ENCODE results near the gene CCDC85A. TPM values are rescaled to one million over a fixed set of nuclear protein-coding genes. Genes with fewer than 3 reads are reported as not detected.

The CCDC85A gene
- total RNA-seq, 2 donors from 2014 or later: 2.4 to 5.0 TPM

DNA sequence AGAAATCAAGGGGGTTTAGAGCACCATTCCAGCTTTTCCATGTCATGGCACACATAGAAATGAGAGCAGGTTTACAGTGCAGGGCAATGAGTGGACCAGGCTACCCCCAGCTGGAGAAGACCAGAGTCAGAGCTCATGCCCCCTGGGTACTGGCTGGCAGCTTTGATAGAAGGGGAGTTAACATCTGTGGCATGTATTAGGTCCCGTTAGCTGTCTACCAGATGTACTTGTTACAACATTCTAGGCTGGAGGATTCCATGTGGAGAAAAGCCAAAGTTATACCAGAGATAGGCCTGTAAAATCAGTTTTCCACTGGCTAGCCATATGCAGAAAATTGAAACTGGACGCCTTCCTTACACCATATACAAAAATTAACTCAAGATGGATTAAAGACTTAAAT lies 109.2 kb downstream of the CCDC85A start:
- no peak for DNase-seq (ENCODE audit: low spot score)
- Histone ChIP-seq H3K27me3 (no peaks in the 10 kb centered on the region), H3K4me1 (no peaks in the 10 kb centered on the region), H3K27ac (no peak overlapping the region), H3K4me3 (no peak overlapping the region), H3K9me3 (no peaks in the 10 kb centered on the region), H3K36me3 (no peaks in the 10 kb centered on the region)
- TF ChIP-seq, protein P1, sequence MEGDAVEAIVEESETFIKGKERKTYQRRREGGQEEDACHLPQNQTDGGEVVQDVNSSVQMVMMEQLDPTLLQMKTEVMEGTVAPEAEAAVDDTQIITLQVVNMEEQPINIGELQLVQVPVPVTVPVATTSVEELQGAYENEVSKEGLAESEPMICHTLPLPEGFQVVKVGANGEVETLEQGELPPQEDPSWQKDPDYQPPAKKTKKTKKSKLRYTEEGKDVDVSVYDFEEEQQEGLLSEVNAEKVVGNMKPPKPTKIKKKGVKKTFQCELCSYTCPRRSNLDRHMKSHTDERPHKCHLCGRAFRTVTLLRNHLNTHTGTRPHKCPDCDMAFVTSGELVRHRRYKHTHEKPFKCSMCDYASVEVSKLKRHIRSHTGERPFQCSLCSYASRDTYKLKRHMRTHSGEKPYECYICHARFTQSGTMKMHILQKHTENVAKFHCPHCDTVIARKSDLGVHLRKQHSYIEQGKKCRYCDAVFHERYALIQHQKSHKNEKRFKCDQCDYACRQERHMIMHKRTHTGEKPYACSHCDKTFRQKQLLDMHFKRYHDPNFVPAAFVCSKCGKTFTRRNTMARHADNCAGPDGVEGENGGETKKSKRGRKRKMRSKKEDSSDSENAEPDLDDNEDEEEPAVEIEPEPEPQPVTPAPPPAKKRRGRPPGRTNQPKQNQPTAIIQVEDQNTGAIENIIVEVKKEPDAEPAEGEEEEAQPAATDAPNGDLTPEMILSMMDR (IDR thresholded peaks at IDR 0.05): no peak

DNA sequence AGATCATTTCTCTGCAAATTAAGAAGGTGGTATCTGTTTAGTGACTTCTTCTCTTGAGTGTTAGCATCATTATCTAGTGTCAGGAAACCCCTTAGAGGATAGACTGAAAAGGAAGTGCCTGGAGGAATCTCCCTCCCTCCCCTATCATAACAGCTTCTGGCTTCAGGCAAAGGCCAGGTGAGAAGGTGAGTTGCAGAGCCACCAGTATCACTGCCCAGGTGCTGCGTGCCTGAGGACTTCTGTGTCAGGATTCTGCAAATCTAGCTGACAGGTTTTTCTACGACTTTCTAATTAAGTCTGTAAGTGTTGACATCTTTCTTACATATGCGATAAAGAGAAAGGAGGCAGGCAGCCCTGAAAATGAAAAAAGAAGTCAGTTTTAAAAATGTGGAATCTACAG lies 111.9 kb downstream of the CCDC85A start:
- no peak overlapping the region for H3K4me3 ChIP-seq
- no peak overlapping the region for H3K27ac ChIP-seq
- DNase-seq (ENCODE audit: low spot score): no peak
- TF ChIP-seq, protein P1 (IDR thresholded peaks at IDR 0.05): no peak
- H3K36me3 ChIP-seq: no peaks in the 10 kb centered on the region
- no peaks in the 10 kb centered on the region for H3K27me3 ChIP-seq
- H3K4me1 ChIP-seq: no peaks in the 10 kb centered on the region
- no peaks in the 10 kb centered on the region for H3K9me3 ChIP-seq

DNA sequence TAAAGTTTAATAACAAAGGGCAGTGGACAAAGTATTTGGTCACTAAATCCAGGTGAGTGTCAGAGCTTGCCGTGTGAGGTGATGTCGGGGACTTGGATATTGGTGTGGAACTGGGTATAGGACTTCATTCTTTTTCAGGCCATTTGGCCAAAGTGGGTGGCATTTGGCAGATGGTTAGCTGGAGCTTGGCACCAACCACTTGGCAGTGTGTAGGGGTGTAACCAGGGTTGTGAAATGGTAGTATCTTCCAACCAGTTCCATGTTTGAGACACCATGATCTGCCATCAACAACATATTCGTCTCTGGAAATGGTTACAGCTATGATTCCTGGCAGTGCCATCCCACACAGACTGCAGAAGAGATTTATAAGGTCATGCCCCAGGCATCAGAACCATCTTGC lies 113.9 kb downstream of the CCDC85A start:
- no peak for DNase-seq (ENCODE audit: low spot score)

DNA sequence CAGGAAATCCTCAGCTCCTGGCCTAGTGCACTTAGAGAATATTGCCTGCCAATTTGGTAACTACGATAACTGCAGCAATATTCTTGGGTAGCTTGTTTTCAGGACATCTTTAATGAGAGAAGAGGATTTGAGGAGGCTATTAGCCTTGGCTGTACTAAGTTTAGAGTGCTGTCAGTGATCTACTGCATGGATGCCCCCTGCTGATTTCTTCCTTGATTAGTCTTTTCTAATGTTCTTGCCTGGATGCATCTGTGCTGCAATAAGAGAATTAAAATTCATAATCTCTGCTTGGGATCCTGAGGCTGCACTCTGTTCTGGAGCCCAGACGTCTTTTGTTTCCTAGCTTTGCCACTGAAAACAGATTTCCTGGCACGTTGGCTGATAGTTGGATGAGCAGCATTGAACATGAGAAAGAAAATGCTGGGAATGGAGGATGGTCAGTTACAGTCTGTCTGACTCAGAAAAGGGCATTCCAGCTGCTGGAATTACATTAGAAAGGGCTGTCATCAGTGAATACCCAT lies 115.4 kb downstream of the CCDC85A start:
- Histone ChIP-seq H3K36me3 (no peaks in the 10 kb centered on the region), H3K9me3 (no peaks in the 10 kb centered on the region), H3K4me3 (no peak overlapping the region), H3K27me3 (no peaks in the 10 kb centered on the region), H3K27ac (no peak overlapping the region), H3K4me1 (no peaks in the 10 kb centered on the region)
- DNase-seq (ENCODE audit: low spot score): no peak
- TF ChIP-seq, protein P1 (IDR thresholded peaks at IDR 0.05): no peak

More for the DNA sequence above, 113.9 kb downstream of the CCDC85A start:
- TF ChIP-seq, protein P1 (IDR thresholded peaks at IDR 0.05): no peak
- H3K27me3 ChIP-seq: no peaks in the 10 kb centered on the region
- no peaks in the 10 kb centered on the region for H3K9me3 ChIP-seq
- no peak overlapping the region for H3K4me3 ChIP-seq
- H3K4me1 ChIP-seq: no peaks in the 10 kb centered on the region
- H3K36me3 ChIP-seq: no peaks in the 10 kb centered on the region
- no peak overlapping the region for H3K27ac ChIP-seq

DNA sequence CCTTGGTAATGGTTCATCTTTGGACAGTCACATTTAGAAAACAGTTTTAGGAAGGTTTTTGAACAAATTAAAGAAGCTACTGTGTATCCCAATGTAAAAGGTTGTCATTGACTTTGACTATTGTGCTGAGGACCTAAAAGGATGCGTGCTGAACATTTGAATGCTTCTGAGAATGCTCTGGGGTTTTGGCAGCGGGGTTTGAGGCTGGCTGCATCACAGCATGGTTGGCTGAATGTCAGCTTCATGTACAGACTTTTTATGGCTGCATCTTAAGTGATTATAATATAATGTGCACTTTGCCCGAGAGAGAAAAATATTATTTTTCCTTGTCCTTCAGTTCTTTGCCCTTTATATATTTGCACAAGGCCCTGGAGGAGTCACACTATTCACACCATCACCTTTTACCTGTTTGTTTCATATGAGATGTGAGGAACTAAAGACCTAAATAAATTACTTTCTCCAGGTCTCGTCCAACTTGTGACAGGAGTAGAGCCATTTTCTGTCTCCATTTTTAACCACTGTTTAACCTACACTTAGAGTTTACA lies 125.9 kb downstream of the CCDC85A start:
- Histone ChIP-seq H3K9me3 (no peaks in the 10 kb centered on the region), H3K4me3 (no peak overlapping the region), H3K36me3 (no peaks in the 10 kb centered on the region), H3K27me3 (no peaks in the 10 kb centered on the region), H3K4me1 (peaks cover 0 to 6% of the 10 kb centered on the region in 2 donors), H3K27ac (no peak overlapping the region)
- DNase-seq (ENCODE audit: low spot score): no peak
- TF ChIP-seq, protein P1 (IDR thresholded peaks at IDR 0.05): no peak

DNA sequence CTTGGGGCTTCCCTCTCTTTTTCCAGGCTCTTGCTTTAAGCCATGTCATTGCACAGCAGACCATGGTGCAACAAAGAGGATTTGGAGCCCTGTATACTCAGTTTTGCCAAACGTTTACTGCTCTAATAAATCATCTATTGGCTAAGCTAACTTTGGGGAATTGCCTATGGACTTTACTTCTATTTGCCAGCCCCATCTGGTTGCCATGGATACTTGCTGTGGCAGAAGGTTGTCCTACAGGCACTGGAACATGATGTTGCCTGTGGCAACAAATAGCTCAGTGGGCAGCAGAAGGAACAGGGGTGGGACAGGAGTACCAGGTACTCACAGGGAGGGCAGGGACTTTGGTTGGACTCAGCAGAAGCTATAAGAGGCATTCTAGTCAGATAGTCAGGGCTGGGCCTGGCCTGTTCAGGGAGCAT lies 129.7 kb downstream of the CCDC85A start:
- H3K4me1 ChIP-seq: peaks cover 0 to 6% of the 10 kb centered on the region in 2 donors
- H3K27ac ChIP-seq: no peak overlapping the region
- H3K4me3 ChIP-seq: no peak overlapping the region
- H3K9me3 ChIP-seq: no peaks in the 10 kb centered on the region
- H3K36me3 ChIP-seq: no peaks in the 10 kb centered on the region
- no peak for DNase-seq (ENCODE audit: low spot score)
- TF ChIP-seq, protein P1 (IDR thresholded peaks at IDR 0.05): no peak
- H3K27me3 ChIP-seq: no peaks in the 10 kb centered on the region

Data from right atrium auricular region (tissue), 2 donors.